Activated CD4-positive, alpha-beta T cell treated with anti-CD3 and anti-CD28 coated beads for 36 hours (primary cell): ENCODE results near the gene RTL3. TPM values are rescaled to one million over a fixed set of nuclear protein-coding genes. Genes with fewer than 3 reads are reported as not detected.

Experiments used
- ATAC-seq: fragments of 200-7000 bp; cut with Tn5 transposase; one replicate; pipeline ENCODE4 v1.10.0; 2021; ENCODE audit warnings: mild to moderate bottlenecking, moderate library complexity
- CTCF ChIA-PET: fragments of 350-600 bp; sonication (Branson Sonifier 250); formaldehyde crosslinking; loops from one replicate; lab custom pipeline; 2021; ENCODE audit warnings: antibody characterized with exemption; lab: Charles Lee
- POLR2A ChIA-PET: fragments of 350-600 bp; sonication (Branson Sonifier 250); formaldehyde crosslinking; loops from one replicate; lab custom pipeline; 2021; ENCODE audit warnings: antibody characterized with exemption, inconsistent platforms; lab: Charles Lee
- DNase-seq: peaks from one replicate; pipeline ENCODE4 v3.0.0-alpha.2; 2020
- H3K27ac Mint-ChIP-seq: one replicate; pipeline ENCODE4 v1.8.0; 2021; ENCODE audit warnings: mixed read lengths
- H3K27me3 Mint-ChIP-seq: one replicate; pipeline ENCODE4 v1.8.0; 2021; ENCODE audit warnings: mixed read lengths
- H3K36me3 Mint-ChIP-seq: one replicate; pipeline ENCODE4 v1.8.0; 2021; ENCODE audit warnings: low read depth, mixed read lengths
- H3K4me1 Mint-ChIP-seq: one replicate; pipeline ENCODE4 v1.8.0; 2021; ENCODE audit warnings: mixed read lengths
- H3K4me3 Mint-ChIP-seq: one replicate; pipeline ENCODE4 v1.8.0; 2021; ENCODE audit warnings: mild to moderate bottlenecking, moderate library complexity, mixed read lengths
- H3K9me3 Mint-ChIP-seq: one replicate; pipeline ENCODE4 v1.8.0; 2021; ENCODE audit warnings: low read depth, mixed read lengths
- intact Hi-C, 2 experiments: fragments of 100-400 bp; cut with DNase I in 1 of 2; cut with micrococcal nuclease in 1 of 2; formaldehyde crosslinking; loops; one replicate each; pipeline versions ENCODE4 v1.14.2 to v1.15.1; 2022 to 2024; cut with DNase I, micrococcal nuclease
- total RNA-seq, 2 experiments: library from RNA; stranded (reverse); gene quantifications; one replicate each; pipeline ENCODE4 v1.2.3, GENCODE V29; 2021

Gene RTL3
- total RNA-seq, 2 experiments from 2014 or later: not detected

DNA sequence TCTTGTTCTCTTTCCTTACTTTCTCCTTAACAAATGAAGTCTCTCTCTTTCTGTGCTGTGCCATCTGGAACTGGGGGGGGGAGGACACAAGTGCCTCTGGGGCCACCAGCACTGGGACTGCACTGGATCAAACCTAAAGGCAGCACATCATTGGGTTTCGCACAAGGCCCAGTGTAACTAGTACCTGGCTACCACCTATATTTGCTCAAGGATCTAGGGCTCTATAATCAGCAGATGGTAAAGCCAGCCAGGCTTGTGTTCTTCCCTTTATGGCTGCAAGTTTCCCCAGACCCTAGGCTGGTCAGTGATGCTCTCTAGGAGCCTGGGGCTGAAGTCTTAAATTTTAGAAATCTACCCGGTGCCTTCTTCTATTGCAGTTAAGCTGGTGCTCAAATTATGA lies 40.1 kb downstream of the RTL3 start:
- ATAC-seq (no peak), DNase-seq (no peak)
- no peaks in the 10 kb centered on the region for H3K36me3 Mint-ChIP-seq
- H3K4me1 Mint-ChIP-seq: no peaks in the 10 kb centered on the region
- H3K4me3 Mint-ChIP-seq: no peak overlapping the region
- H3K27ac Mint-ChIP-seq: no peak overlapping the region
- ChIA-PET CTCF (no interaction called here), POLR2A (no interaction called here)
- H3K9me3 Mint-ChIP-seq: no peaks in the 10 kb centered on the region
- no peaks in the 10 kb centered on the region for H3K27me3 Mint-ChIP-seq
- intact Hi-C loops: no loop called here

DNA sequence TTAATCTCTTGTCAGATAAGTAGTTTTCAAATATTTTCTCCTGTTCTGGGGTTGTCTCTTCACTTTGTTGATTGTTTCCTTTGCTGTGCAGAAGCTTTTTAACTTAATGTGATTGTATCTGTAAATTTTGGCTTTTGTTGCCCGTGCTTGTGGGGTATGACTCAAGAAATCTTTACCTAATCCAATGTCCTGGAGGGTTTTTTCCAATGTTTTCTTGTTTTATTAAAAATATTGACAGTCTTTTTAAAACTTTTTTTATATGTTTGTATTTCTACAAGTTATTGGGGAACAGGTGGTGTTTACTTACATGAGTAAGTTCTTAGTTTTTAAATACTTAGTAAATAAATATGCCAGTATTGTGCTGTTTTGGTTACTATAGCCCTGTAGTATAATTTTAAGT lies 44.9 kb downstream of the RTL3 start:
- DNase-seq: no peak
- Mint-ChIP-seq H3K4me3 (no peak overlapping the region), H3K4me1 (no peaks in the 10 kb centered on the region), H3K9me3 (no peaks in the 10 kb centered on the region), H3K27me3 (no peaks in the 10 kb centered on the region), H3K36me3 (no peaks in the 10 kb centered on the region), H3K27ac (no peak overlapping the region)
- ChIA-PET CTCF (no interaction called here), POLR2A (no interaction called here)
- no peak for ATAC-seq
- intact Hi-C loops: no loop called here

Other genes with a start within 250 kb of the RTL3 start
- gene LPAR4, start 88.4 kb upstream of the RTL3 start, total RNA-seq: not detected